ENCODE measurements around the gene FANK1.

Gene FANK1

GRCh38 chr10:126054191-126054590, 157.8 kb downstream of the FANK1 start:
- no peaks in the 10 kb centered on the region for H4K20me1 ChIP-seq (ENCODE audit: insufficient read depth, low read length)
- H3K27me3 ChIP-seq (replicated peaks; ENCODE audit: insufficient read depth, low read length) = peaks cover 7% of the 10 kb centered on the region; the same call in 1 of the 2 replicates
- H2AFZ ChIP-seq (ENCODE audit: low read length) = no peak overlapping the region
- no peaks in the 10 kb centered on the region for H3K4me1 ChIP-seq (ENCODE audit: low read length)
- no peak overlapping the region for H3K27ac ChIP-seq (ENCODE audit: low read length)
- TF ChIP-seq, protein P1, sequence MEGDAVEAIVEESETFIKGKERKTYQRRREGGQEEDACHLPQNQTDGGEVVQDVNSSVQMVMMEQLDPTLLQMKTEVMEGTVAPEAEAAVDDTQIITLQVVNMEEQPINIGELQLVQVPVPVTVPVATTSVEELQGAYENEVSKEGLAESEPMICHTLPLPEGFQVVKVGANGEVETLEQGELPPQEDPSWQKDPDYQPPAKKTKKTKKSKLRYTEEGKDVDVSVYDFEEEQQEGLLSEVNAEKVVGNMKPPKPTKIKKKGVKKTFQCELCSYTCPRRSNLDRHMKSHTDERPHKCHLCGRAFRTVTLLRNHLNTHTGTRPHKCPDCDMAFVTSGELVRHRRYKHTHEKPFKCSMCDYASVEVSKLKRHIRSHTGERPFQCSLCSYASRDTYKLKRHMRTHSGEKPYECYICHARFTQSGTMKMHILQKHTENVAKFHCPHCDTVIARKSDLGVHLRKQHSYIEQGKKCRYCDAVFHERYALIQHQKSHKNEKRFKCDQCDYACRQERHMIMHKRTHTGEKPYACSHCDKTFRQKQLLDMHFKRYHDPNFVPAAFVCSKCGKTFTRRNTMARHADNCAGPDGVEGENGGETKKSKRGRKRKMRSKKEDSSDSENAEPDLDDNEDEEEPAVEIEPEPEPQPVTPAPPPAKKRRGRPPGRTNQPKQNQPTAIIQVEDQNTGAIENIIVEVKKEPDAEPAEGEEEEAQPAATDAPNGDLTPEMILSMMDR (IDR thresholded peaks at IDR 0.05; ENCODE audit: low read length) = no peak
- TF ChIP-seq EZH2 (optimal IDR thresholded peaks at IDR 0.05; ENCODE audit: low read depth, low read length) = no peak
- TF ChIP-seq EZH2phosphoT487 (IDR thresholded peaks at IDR 0.05; ENCODE audit: low read length) = no peak
- no peak overlapping the region for H3K4me2 ChIP-seq (ENCODE audit: low read depth, low read length)
- no peak overlapping the region for H3K4me3 ChIP-seq (ENCODE audit: low read length)
- no peak overlapping the region for H3K9ac ChIP-seq (ENCODE audit: low read length)
- no peaks in the 10 kb centered on the region for H3F3A ChIP-seq (ENCODE audit: insufficient read depth, low read length)
- no peaks in the 10 kb centered on the region for H3K36me3 ChIP-seq (replicated peaks; ENCODE audit: insufficient read depth, low read length)
- no peaks in the 10 kb centered on the region for H3K79me2 ChIP-seq (ENCODE audit: low read length)
- H3K9me3 ChIP-seq (replicated peaks; ENCODE audit: insufficient read depth, low read length) = no peaks in the 10 kb centered on the region
- no peaks in the 10 kb centered on the region for H3K9me2 ChIP-seq (replicated peaks; ENCODE audit: insufficient read depth, low read length)
- no peak for DNase-seq

DNA sequence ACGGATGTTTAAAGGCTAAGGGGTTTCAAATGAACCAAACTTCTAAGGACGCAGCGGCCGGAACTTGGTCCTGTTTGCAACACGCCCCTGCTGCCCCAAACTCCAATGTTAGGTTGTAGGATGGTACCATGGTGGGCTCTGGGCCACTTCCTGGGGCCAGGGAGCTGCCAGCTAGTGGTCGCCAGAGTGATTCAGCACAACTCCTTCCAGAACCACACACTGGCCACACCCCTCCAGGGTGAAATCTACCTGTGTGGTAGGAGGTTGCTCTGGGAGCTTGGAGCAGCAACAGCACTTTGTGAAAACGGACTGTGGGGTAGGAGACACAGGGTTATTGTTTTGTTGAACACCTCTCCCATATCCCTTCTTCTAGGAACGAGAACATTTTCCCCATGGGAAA, 161.1 kb downstream of the FANK1 start:
- H2AFZ ChIP-seq (ENCODE audit: low read length) = no peak overlapping the region
- H3K9me2 ChIP-seq (replicated peaks; ENCODE audit: insufficient read depth, low read length) = no peaks in the 10 kb centered on the region
- no peak overlapping the region for H3K4me2 ChIP-seq (ENCODE audit: low read depth, low read length)
- H3K4me1 ChIP-seq (ENCODE audit: low read length) = no peaks in the 10 kb centered on the region
- no peak for DNase-seq
- no peak overlapping the region for H3K9ac ChIP-seq (ENCODE audit: low read length)
- H3K36me3 ChIP-seq (replicated peaks; ENCODE audit: insufficient read depth, low read length) = no peaks in the 10 kb centered on the region
- H3F3A ChIP-seq (ENCODE audit: insufficient read depth, low read length) = no peaks in the 10 kb centered on the region
- H3K27ac ChIP-seq (ENCODE audit: low read length) = no peak overlapping the region
- H3K9me3 ChIP-seq (replicated peaks; ENCODE audit: insufficient read depth, low read length) = no peaks in the 10 kb centered on the region
- H3K4me3 ChIP-seq (ENCODE audit: low read length) = no peak overlapping the region
- no peaks in the 10 kb centered on the region for H4K20me1 ChIP-seq (ENCODE audit: insufficient read depth, low read length)
- no peaks in the 10 kb centered on the region for H3K79me2 ChIP-seq (ENCODE audit: low read length)
- TF ChIP-seq EZH2 (optimal IDR thresholded peaks at IDR 0.05; ENCODE audit: low read depth, low read length) (no peak), EZH2phosphoT487 (IDR thresholded peaks at IDR 0.05; ENCODE audit: low read length) (no peak)
- TF ChIP-seq, protein P1 (IDR thresholded peaks at IDR 0.05; ENCODE audit: low read length) = no peak
- H3K27me3 ChIP-seq (replicated peaks; ENCODE audit: insufficient read depth, low read length) = peaks cover 7% of the 10 kb centered on the region; the same call in 1 of the 2 replicates

DNA sequence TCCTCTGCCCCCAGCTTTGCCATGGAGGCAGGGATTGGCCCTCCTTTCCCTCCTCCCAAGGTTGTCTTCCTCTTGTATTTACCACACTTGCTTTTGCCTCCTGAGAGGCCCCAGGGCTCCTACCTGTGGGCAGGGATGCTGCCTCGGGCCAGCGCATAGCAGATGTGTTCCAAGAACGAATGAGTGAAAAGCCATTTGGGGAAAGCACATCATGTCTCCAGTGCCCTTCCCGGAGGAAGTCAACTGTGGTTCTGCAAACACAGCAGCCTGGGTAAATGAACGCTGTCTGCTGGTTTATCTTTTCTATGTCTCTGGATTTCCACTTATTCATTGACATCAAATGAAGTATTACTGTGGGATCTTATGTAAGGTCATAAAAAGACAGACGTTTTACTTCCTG, 161.7 kb downstream of the FANK1 start:
- Histone ChIP-seq H3K79me2 (ENCODE audit: low read length) (no peaks in the 10 kb centered on the region), H3K4me1 (ENCODE audit: low read length) (no peaks in the 10 kb centered on the region), H3K9me3 (replicated peaks; ENCODE audit: insufficient read depth, low read length) (no peaks in the 10 kb centered on the region), H3K4me2 (ENCODE audit: low read depth, low read length) (no peak overlapping the region), H3K4me3 (ENCODE audit: low read length) (no peak overlapping the region), H3K27me3 (replicated peaks; ENCODE audit: insufficient read depth, low read length) (peaks cover 7% of the 10 kb centered on the region; the same call in 1 of the 2 replicates), H3K27ac (ENCODE audit: low read length) (no peak overlapping the region), H3F3A (ENCODE audit: insufficient read depth, low read length) (no peaks in the 10 kb centered on the region), H3K9me2 (replicated peaks; ENCODE audit: insufficient read depth, low read length) (no peaks in the 10 kb centered on the region), H2AFZ (ENCODE audit: low read length) (no peak overlapping the region), H3K36me3 (replicated peaks; ENCODE audit: insufficient read depth, low read length) (no peaks in the 10 kb centered on the region), H3K9ac (ENCODE audit: low read length) (no peak overlapping the region), H4K20me1 (ENCODE audit: insufficient read depth, low read length) (no peaks in the 10 kb centered on the region)
- no peak for TF ChIP-seq EZH2phosphoT487 (IDR thresholded peaks at IDR 0.05; ENCODE audit: low read length)
- no peak for DNase-seq

GRCh38 chr10:126058507-126058906, 162.1 kb downstream of the FANK1 start:
- Histone ChIP-seq H3K27me3 (replicated peaks; ENCODE audit: insufficient read depth, low read length) (peaks cover 7% of the 10 kb centered on the region; the same call in 1 of the 2 replicates), H3K4me2 (ENCODE audit: low read depth, low read length) (no peak overlapping the region), H3K79me2 (ENCODE audit: low read length) (no peaks in the 10 kb centered on the region), H4K20me1 (ENCODE audit: insufficient read depth, low read length) (no peaks in the 10 kb centered on the region), H3K9me3 (replicated peaks; ENCODE audit: insufficient read depth, low read length) (no peaks in the 10 kb centered on the region), H3K27ac (ENCODE audit: low read length) (no peak overlapping the region), H3K9ac (ENCODE audit: low read length) (no peak overlapping the region), H3K36me3 (replicated peaks; ENCODE audit: insufficient read depth, low read length) (no peaks in the 10 kb centered on the region), H3K9me2 (replicated peaks; ENCODE audit: insufficient read depth, low read length) (no peaks in the 10 kb centered on the region), H3F3A (ENCODE audit: insufficient read depth, low read length) (no peaks in the 10 kb centered on the region), H3K4me3 (ENCODE audit: low read length) (no peak overlapping the region), H2AFZ (ENCODE audit: low read length) (no peak overlapping the region), H3K4me1 (ENCODE audit: low read length) (no peaks in the 10 kb centered on the region)
- TF ChIP-seq, protein P1 (IDR thresholded peaks at IDR 0.05; ENCODE audit: low read length) = no peak
- no peak for TF ChIP-seq EZH2phosphoT487 (IDR thresholded peaks at IDR 0.05; ENCODE audit: low read length)
- no peak for TF ChIP-seq EZH2 (optimal IDR thresholded peaks at IDR 0.05; ENCODE audit: low read depth, low read length)
- DNase-seq = no peak

Measured in MM.1S (cell line).